H7 (cell line): ENCODE data around the gene CD34. TPM values are rescaled to one million over a fixed set of nuclear protein-coding genes. Genes with fewer than 3 reads are reported as not detected.
"Not testable (repeated sequence)": the region's sequence is repeated elsewhere in the genome, so short reads cannot be mapped to it uniquely, and the experiment has no call there.

Experiments
- DNase-seq: peaks from one replicate; pipeline ENCODE4 v3.0.0; 2012
- H3K27me3 ChIP-seq: 2 replicates; pipeline ENCODE4 v1.6.0; 2011; ENCODE audit warnings: mild to moderate bottlenecking, low read length; ENCODE audit not compliant: control insufficient read depth, insufficient read depth
- H3K36me3 ChIP-seq: replicated peaks from 2 replicates; pipeline ENCODE4 v1.5.1; 2011; ENCODE audit warnings: low read length; ENCODE audit not compliant: control insufficient read depth, insufficient read depth
- H3K4me3 ChIP-seq: 2 replicates; pipeline ENCODE4 v1.5.1; 2011; ENCODE audit warnings: low read depth, mild to moderate bottlenecking, control low read depth, low read length, moderate library complexity; ENCODE audit not compliant: insufficient read depth
- total RNA-seq: library from RNA; depleted of rRNA; stranded (reverse); fragments of >200 nt; shearing (Covaris generic); gene quantifications from 2 replicates; pipeline ENCODE4 v1.2.3, GENCODE V29; 2014

The CD34 gene
- total RNA-seq, 1 experiment from 2014 or later = not detected

DNA sequence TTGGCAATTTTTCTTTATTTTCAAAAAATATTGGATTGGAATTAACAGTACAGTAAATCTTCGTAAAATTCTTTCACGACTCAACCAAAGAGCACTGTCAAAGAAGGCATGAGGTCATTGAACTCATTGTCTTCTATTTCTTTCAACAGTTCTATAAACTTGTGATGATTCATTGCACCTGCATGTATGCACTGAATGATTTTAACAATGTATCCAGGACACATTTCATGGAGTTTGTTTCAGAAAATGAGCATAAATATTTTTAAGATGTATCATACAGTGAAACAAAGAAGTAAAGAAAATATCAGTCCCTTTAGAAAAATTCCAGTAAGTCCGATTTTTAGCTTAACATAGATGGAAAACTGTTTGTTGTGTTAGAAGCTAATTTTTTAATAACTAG, 33.6 kb upstream of the CD34 start:
- no peak for DNase-seq
- H3K4me3 ChIP-seq = no peak overlapping the region

DNA sequence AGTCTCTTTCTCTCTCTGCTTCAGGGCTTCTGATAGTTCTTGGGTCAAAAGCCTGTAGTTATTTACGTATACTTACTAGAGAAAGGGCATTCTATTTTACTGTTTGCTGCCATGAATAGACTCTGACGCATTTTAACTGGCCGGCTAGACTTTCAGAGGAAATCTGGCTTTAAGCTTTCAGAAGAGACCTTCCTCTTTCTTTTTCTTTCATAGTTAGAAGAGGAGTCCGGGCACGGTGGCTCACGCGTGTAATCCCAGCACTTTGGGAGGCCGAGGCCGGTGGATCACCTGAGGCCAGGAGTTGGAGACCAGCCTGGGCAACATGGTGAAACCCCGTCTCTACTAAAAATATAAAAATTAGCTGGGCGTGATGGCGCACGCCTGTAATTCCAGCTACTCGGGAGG, 31.4 kb upstream of the CD34 start:
- not testable (repeated sequence) for H3K36me3 ChIP-seq, DNase-seq, H3K27me3 ChIP-seq, H3K4me3 ChIP-seq

More for the DNA sequence above, 33.6 kb upstream of the CD34 start:
- H3K27me3 ChIP-seq = no peaks in the 10 kb centered on the region; the same call in 1 of the 2 replicates
- H3K36me3 ChIP-seq = no peaks in the 10 kb centered on the region

DNA sequence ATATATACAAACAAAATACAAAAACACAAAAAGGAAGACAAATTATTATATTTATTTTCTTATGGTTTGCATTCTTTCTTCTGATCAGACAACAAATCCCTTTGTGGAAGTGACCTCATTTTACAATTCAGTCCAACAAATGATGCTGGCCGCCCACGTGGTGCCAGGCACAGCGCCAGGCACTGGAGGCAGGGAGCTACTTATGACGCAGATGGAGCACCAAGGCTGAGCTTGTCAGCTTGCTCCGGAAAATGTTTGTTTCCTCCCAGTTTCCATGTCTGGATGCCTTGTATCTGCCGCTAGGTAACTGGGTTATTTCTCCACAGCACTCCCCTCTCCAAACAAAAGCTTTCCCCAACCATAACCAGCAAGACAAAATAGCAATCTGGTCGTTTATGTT, 30.7 kb upstream of the CD34 start:
- no peaks in the 10 kb centered on the region; the same call in 1 of the 2 replicates for H3K27me3 ChIP-seq
- no peaks in the 10 kb centered on the region for H3K36me3 ChIP-seq
- no peak overlapping the region for H3K4me3 ChIP-seq
- DNase-seq = no peak

GRCh38 chr1:207938016-207938415, 27.1 kb upstream of the CD34 start:
- no peaks in the 10 kb centered on the region; the same call in 1 of the 2 replicates for H3K27me3 ChIP-seq
- no peak for DNase-seq
- H3K36me3 ChIP-seq = no peaks in the 10 kb centered on the region

DNA sequence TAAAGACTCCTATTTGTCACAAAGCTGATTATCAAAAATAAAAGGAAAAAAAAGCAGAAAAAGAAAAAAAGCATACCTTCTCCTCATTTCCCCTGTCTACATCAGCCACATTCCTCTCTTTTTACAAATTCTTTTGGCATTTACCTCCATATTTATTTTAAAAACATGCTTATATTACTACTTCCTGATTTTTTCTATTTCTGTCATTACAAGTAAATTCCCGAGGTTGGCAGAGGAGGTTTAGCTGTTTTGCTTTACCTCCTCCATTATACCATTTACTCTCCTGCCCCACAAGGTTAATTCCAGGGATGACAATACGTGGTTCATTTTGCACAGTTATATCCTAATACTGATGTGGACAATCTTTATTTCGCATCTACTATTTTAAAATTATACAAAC, 26.3 kb upstream of the CD34 start:
- Histone ChIP-seq H3K27me3 (no peaks in the 10 kb centered on the region; the same call in 1 of the 2 replicates), H3K36me3 (no peaks in the 10 kb centered on the region), H3K4me3 (no peak overlapping the region)
- no peak for DNase-seq

More at GRCh38 chr1:207938016-207938415, 27.1 kb upstream of the CD34 start:
- H3K4me3 ChIP-seq = no peak overlapping the region

DNA sequence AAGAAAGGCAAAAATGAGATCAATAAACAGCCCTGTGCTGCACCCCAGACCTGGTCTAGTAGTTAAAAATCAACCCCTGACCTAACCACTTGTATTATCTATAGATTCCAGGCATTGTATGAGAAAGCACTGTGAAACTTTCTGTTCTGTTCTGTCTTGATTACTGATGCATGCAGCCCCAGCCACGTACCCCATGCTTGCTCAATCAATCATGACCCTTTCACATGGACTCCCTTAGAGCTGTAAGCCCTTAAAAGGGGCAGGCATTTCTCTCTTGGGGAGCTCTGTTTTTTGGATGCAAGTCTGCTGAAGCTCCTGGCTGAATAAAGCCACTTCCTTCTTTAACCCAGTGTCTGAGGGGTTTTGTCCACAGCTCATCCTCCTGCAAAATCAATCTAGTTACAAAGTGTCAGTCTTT, 24.2 kb upstream of the CD34 start:
- H3K36me3 ChIP-seq = no peaks in the 10 kb centered on the region
- no peaks in the 10 kb centered on the region; the same call in 1 of the 2 replicates for H3K27me3 ChIP-seq
- H3K4me3 ChIP-seq = no peak overlapping the region
- DNase-seq = no peak

- H3K27me3 ChIP-seq = no peaks in the 10 kb centered on the region
- no peak overlapping the region for H3K4me3 ChIP-seq
- no peaks in the 10 kb centered on the region for H3K36me3 ChIP-seq
- DNase-seq = no peak
Observed at GRCh38 chr1:207933205-207933800, 22.4 kb upstream of the CD34 start.

- Histone ChIP-seq H3K4me3 (no peak overlapping the region), H3K27me3 (peaks cover 2% of the 10 kb centered on the region; the same call in 1 of the 2 replicates), H3K36me3 (no peaks in the 10 kb centered on the region)
- no peak for DNase-seq
Observed at GRCh38 chr1:207926984-207927383, 16.1 kb upstream of the CD34 start.

GRCh38 chr1:207925969-207926368, 15.0 kb upstream of the CD34 start:
- not testable (repeated sequence) for H3K4me3 ChIP-seq

GRCh38 chr1:207925210-207925609, 14.3 kb upstream of the CD34 start:
- Histone ChIP-seq H3K36me3 (no peaks in the 10 kb centered on the region), H3K27me3 (peaks cover 2% of the 10 kb centered on the region; the same call in 1 of the 2 replicates), H3K4me3 (no peak overlapping the region)
- DNase-seq = peak; percentile 58

More at GRCh38 chr1:207925969-207926368, 15.0 kb upstream of the CD34 start:
- not testable (repeated sequence) for H3K36me3 ChIP-seq, H3K27me3 ChIP-seq, DNase-seq

GRCh38 chr1:207923561-207923960, 12.6 kb upstream of the CD34 start:
- H3K4me3 ChIP-seq = no peak overlapping the region
- peaks cover 2% of the 10 kb centered on the region; the same call in 1 of the 2 replicates for H3K27me3 ChIP-seq
- peak; percentile 46 for DNase-seq
- H3K36me3 ChIP-seq = no peaks in the 10 kb centered on the region

DNA sequence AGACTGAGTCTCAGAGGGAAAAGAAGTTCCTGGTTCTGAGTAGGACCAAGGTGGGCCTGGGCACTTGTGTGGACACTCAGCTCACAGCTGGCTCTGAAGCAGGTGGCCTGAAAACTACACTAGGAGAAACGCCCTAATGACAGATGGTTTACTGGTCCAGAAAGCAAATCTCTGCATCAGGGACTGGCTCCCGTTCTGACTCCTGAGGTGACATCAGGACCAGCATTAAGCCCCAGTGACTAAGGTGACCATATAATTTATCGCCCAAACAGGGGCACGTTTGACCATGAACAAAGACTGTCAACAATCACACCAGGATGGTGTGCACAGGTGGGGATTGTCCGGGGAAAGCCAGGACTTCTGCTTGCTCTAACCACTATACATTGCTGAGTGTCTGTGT, 12.2 kb upstream of the CD34 start:
- Histone ChIP-seq H3K27me3 (peaks cover 2% of the 10 kb centered on the region; the same call in 1 of the 2 replicates), H3K4me3 (no peak overlapping the region), H3K36me3 (no peaks in the 10 kb centered on the region)
- DNase-seq = no peak

GRCh38 chr1:207922554-207922953, 11.6 kb upstream of the CD34 start:
- no peak for DNase-seq
- no peaks in the 10 kb centered on the region for H3K36me3 ChIP-seq
- peaks cover 2% of the 10 kb centered on the region; the same call in 1 of the 2 replicates for H3K27me3 ChIP-seq
- H3K4me3 ChIP-seq = no peak overlapping the region

DNA sequence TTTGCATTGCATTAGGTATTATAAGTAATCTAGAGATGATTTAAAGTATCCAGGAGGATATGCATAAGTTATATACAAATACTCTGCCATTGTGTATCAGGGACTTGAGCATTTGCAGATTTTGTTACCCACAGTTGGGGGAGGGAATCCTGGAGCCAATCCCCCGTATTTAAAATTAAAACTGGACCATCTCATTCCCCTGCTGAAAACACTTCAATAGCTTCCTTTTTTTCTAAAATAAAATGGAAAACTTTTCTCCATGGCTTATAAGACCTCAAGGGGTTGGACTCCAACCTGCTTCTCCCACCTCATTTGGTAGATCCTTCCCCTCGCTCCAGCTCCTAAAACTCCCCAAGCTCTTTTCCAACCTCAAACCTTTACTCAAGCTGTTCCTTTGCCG, 10.4 kb upstream of the CD34 start:
- Histone ChIP-seq H3K4me3 (no peak overlapping the region), H3K36me3 (no peaks in the 10 kb centered on the region), H3K27me3 (peaks cover 2% of the 10 kb centered on the region; the same call in 1 of the 2 replicates)
- DNase-seq = no peak

- H3K36me3 ChIP-seq = no peaks in the 10 kb centered on the region
- H3K4me3 ChIP-seq = no peak overlapping the region
- DNase-seq = no peak
- peaks cover 2% of the 10 kb centered on the region; the same call in 1 of the 2 replicates for H3K27me3 ChIP-seq
Observed at GRCh38 chr1:207920444-207921021, 9.6 kb upstream of the CD34 start.
